EH (cell line): ENCODE data around the gene RBCK1.

Source experiments
- DNase-seq: peaks from one replicate; pipeline ENCODE4 v3.0.0-alpha.2; 2015; ENCODE audit warnings: low read depth

Gene RBCK1

DNA sequence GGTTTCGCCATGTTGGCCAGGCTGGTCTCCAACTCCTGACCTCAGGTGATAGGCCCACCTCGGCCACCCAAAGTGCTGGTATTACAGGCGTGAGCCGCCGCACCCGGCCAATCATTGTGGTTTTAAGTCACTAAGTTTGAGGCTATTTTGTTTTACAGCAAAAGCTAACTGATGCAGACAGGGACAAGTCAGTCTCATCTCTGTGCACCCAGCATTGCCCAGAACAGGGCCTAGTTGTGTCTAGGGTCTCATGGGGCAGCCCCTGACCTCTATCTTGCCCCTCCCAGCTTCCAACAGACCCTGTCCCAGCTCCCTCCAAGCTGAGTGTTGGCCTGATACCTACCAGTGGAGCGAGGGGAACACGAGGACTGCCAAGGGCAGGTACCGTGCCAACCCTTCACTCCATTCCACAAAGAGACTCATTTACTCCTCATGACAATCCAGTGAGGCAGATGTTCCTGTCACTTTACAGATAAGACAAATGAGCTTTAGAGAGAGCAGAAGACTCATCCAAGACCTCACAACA lies 8.9 kb upstream of the RBCK1 start:
- DNase-seq, result no peak

DNA sequence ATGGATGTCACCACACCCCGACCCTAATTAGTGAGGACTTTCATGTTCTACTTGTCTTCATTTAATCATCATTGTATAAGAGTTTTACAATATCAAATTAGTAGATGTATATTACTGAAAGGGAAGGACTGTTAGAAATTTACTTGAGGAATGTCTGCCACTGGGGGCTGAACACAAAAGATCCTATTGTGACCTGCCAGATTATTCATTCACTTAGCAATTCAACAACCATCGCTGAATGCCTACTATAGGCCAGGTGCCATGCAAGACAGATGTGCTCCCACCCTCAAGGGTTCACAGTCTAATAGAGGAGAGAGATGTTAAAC lies 8.0 kb upstream of the RBCK1 start:
- no peak for DNase-seq

DNA sequence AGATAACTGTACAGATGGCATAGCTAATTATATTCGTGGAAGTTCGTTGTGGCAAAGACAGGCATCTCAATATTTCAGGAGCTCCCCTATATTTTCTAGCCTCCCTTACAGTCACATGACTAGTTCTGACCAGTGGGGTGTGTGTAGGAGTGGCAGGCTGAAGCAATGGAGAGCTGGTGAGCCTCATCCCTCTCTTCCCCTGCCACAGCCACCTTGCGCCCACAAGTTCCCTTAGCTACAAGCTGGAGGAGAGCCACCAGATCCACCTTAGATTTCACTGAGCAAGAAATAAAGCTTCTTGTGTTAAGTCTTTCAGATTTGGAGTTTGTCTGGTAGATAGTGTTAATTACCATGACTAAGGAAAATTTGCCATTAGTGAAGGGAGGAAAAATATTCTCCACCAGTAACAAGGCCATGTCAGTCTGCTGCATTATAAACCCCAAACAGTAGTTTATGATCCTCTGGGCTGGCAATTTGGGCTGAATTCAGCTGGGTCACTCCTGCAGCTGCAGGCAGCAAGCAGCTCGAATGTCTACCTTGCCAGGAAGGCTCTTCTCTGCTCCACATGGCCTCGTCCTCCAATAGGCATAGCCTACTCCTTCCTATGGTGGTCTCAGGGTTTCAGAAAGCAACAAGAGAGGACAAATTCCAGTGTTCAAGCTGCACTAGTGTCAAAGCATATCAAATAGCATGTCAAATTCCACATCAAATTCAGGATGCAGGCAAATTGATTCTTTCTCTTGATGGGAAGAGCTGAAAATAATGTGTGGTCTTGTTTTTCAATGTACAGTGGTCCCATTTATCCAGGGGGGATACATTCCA lies 7.4 kb upstream of the RBCK1 start:
- no peak for DNase-seq

DNA sequence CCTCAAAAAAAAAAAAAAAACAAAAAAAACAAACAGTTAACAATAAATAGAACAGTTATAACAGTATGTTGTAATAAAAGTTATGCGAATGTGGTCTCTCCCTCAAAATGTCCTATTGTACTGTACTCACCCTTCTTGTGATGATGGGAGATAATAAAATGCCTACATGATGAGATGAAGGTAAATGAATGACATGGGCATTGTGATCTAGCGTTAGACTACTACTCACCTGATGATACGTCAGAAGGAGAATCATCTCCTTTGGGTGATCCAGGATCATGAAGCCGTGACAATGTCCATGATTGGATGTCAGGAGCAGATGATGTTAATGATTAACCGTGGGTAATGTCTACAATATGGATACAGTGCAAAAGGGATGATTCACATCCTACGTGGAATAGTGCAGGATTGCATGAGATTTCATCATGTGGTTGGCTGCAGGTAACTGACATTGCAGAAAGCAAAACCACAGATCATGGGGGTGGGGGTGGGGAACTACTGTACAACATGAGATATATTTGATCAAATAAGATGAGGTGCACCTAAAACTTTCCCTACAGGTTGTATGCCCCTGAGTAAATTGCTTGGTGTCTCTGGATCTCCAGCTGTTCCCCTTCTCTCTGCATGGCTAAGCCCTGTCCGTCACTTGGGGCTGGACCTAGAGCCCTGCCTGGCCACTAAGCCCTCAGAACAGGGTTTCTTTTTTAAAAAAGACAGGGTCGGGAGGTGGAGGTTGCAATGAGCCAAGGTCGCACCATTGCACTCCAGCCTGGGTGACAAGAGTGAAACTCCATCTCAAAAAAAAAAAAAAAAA lies 6.2 kb upstream of the RBCK1 start:
- DNase-seq, result peak; percentile 52

DNA sequence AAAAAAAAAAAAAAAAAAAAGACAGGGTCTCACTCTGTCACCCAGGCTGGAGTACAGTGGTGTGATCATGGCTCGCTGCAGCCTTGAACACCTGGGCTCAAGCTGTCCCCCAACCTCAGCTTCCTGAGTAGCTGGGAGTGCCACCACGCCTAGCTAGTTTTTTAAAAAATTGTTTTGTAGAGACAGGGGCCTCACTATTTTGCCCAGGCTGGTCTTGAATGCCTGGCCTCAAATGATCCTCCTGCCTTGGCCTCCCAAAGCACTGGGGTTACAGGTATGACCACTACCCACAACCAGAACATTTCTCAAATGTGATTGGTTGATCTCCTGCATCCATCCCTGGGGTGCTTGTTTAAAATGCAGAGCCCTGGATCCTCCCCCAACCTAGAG lies 5.6 kb upstream of the RBCK1 start:
- no peak for DNase-seq

DNA sequence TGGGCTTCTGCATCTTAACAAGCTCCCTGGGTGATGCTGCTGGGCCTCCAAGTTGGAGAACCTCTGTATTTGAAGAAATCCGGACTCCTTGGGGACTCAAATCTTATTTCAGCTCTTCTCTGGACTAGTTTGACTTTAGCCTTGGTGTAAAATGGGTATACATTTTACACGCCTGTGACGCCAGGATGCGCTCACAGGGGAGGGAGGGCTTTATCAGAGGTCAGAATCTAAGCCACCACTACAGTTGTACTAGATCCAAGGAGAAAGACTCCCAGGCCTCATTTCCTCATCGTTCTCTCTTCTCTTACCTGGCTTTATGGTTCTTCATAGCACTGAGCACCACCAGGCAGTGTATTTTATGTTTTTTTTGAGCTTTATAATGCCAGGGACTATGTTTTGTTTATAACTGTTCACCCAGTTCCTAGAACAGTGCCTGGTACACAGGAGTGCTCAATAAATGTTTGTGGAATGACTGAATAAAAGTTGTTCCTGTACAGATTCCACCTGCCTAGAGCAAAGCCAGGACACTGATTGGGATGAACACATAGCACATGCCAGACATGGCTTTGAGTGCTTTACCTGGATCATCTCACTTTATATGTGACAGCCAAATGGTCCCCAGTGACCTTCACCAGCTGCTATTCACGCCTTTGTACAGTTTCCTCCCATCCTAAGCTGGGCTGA lies 5.1 kb upstream of the RBCK1 start:
- DNase-seq, result no peak

DNA sequence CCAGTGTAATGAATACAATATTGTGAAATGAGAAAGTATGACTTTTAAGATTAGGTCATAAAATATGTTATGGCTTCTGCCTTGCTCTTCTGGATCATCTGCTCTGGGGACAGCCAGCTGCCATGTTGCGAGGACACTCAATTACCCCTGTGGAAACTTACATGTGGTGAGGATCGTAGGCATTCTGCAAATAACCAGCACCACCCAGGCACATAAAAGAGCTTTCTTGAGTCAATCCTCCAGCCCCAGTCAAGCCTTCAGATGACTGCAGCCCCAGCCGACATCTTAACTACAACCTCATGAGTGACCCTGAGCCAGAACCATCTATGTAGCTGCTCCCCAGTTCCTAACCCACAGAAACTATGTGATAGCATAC lies 4.5 kb upstream of the RBCK1 start:
- no peak for DNase-seq

DNA sequence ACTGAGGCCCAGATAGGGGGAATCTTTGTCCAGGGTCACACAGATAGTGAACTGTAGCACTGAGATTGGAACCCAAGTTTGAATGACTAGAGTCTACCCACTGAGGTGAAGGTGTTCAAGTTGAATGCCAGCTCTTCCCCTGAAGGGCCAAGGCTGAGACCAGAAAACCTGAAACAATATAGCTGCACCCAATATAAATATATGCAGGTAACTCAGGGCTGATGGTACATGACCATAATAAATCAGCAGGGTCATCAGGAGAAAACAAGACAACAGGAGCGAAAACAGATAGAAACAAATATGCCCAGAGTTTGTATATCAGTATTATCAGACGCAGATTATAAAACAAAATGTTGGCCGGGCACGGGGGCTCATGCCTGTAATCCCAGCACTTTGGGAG lies 4.0 kb upstream of the RBCK1 start:
- DNase-seq, result no peak

DNA sequence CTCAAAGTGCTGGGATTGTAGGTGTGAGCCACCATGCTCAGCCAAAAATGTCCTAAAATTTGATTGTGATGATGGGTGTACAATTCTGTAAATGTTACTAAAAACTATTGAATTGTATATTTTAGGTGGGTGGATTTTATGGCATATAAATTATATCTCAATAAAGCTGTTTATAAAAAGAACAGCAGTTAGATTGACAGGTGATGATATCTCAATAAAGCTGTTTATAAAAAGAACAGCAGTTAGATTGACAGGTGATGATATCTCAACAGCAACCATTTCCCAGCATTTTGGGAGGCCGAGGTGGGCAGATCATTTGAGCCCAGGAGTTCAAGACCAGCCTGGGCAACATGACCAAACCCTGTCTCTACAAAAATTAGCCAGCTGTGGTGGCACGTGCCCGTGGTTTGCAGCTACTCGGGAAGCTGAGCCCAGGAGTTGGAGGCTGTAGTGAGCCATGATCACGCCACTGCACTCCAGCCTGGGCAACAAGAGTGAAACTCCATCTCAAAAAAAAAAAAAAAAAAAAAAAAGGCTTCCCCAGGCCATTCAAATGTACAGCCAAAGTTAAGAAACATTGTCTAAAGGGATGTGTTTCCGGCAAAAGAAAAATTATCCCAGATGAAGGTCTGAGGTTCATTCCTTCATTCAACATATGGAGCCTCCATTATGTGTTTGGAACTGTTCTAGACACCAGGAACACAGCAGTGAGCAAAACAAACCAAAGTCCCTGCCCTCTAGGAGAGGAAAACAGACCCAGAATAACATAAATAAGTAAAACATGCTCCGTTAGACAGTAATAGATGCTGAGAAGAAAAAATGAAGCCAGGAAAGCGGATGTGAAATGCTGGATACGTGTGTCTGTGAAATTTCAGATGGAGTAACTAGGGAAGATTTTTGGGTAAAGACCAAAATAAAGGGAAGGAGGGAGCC lies 1.6 kb upstream of the RBCK1 start:
- no peak for DNase-seq

DNA sequence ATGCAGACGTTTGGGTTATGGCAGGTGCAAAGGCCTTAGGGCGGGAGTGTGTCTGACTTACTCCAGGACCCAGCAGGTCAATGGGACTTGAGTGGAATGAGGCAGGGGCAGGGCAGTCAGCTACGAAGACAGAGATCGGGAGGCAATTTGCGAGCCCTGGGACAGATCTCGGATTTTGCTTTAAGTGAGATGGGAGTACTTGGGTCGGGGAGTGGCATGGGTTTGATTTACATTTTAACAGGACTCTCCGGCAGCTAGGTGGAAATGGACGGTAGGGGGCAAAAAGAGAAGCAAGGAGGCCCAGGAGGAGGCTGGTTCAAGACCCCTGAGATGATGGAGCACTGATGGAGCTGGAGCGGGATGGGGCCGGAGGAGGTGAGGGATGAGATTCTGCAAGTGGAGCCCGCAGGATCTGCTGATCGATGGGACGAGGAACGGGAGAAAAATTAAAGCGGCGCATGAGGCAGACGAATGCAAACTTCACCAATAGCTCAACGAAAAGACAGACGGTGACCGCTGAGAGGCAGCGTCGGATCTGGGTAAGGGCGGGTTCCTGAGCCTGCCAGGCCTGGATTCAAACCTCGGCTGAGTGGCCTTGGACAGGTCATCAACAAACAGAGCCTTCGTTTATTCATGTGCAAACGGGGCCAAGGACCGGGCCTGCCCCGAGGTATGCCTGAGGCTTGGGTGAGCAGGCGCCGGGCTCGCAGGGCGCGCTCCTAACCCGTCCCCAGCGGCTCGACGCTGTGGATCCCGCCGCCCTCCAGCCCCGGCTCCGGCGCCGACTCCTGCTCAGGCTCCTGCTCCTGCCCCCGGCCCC lies 756 bp upstream of the RBCK1 start:
- DNase-seq, result peak; percentile 83

DNA sequence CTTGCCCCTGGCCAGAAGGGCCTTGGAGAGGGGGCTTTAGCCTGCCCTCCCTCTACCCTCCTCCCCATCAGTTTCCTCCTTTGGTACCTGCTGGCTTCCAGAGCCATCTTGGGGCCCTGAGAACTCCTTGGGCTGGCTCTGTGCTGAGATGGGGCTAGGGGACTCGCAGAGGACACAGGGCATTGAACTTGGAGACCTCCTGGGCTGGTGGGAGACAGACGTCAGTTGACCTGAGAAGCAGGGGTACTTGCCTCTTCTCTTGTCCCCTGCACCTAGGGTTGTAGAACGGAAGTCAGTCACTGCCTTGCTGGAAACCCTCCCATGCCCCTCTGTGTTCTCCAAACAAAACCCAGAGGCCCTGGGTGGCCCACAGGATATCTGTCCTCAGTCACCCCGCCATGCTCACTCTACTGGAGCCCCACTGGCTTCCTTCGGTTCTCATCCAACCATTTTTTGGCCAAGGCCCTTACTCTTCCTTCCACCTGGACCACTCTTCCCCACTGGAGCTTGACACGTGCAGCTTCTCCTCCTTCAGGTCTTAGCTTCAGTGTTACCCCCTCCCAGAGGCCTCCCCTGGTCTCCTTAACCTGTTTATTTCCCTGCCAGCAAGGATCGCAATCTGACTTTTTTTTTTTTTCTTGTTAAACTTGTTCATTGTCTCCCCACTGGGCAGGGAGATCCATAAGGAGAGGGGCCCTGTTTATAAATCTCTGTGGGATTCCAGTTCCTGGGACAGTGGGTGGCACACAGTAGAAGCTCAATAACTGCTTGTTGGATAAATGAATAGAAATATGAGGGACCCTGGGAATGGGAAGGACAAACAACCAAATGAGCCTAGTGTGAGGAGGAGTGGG lies 971 bp downstream of the RBCK1 start:
- peak; percentile 38 for DNase-seq

DNA sequence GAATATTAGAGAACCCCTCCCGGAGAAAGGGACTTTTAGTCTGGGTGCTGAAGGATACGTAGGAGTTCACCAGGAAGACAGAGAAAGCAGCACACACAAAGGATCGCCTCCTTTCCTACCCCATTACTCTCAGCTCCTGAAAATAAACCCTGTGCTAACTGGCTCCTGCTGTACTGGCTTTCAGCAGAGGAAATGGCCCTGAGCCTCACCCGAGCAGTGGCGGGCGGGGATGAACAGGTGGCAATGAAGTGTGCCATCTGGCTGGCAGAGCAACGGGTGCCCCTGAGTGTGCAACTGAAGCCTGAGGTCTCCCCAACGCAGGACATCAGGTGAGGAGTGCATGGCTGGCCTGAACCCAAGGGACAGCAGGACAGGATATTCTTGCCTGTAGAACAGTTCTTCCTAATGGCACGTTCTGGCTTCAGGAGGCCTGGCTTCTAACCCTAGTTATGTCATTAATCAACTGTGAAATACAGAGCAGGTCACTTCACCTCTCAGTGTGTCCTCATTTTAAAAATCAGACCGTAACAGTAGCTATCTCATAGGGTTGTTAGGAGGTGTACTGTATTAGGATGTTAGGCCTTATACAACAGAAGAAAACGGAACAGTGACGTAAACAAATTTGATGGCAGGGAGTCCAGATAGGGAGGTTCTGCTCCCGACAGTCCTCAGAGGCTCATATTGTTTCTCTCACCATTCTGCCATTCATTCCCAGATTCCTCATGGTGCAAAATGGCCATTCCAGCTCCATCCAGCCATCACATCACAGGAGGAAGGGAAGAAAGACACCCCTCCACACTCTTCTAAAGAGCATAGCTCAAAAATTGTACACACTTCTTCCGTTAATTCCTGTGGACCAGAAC lies 1.8 kb downstream of the RBCK1 start:
- no peak for DNase-seq

DNA sequence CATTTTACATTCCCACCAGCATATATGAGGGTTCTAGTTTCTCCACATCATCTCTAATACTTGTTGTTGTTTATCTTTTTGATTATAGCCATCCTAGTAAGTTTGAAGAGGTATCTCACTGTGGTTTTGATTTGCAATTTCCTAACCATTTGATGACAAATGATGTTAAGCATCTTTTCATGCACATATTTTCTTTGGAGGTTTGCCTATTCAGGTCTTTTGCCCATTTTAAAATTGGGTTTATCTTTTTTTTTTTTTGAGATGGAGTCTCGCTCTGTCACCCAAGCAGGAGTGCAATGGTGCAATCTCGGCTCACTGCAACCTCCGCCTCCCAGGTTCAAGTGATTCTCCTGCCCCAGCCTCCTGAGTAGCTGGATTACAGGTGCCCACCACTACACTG lies 4.0 kb downstream of the RBCK1 start:
- no peak for DNase-seq

DNA sequence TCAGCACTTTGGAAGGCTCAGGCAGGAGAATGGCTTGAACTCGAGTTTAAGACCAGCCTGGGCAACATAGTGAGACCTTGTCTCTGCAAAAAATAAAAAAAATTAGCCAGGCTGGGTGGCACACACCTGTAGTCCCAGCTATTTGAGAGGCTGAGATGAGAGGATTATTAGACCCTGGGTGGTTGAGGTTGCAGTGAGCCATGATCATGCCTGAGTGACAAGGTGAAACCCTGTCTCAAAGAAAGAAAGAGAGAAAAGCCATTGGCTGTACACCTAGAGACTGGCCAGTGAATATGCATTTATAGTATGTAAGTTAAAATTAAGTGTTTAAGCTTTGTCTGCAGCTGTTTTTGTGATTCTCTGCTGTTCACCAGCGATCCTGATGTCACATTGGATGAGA lies 6.1 kb downstream of the RBCK1 start:
- no peak for DNase-seq

DNA sequence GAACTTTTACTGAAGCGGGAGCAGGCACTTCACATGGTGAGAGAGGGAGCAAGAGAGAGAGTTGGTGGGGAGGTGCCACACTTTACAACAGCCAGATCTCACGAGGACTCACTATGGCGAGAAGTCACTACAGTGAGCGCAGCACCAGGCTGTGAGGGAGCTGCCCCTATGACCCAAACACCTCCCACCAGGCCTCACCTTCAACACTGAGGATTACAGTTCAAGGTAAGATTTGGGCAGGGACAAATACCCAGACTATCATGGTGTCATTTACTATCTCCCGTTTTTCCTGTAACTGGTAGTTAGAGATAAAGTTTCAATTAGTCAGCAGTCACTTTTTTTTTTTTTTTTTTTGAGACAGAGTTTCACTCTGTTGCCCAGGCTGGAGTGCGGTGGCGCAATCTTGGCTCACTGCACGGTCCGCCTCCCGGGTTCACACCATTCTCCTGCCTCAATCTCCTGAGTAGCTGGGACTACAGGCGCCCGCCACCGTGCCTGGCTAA lies 7.8 kb downstream of the RBCK1 start:
- DNase-seq, result no peak

DNA sequence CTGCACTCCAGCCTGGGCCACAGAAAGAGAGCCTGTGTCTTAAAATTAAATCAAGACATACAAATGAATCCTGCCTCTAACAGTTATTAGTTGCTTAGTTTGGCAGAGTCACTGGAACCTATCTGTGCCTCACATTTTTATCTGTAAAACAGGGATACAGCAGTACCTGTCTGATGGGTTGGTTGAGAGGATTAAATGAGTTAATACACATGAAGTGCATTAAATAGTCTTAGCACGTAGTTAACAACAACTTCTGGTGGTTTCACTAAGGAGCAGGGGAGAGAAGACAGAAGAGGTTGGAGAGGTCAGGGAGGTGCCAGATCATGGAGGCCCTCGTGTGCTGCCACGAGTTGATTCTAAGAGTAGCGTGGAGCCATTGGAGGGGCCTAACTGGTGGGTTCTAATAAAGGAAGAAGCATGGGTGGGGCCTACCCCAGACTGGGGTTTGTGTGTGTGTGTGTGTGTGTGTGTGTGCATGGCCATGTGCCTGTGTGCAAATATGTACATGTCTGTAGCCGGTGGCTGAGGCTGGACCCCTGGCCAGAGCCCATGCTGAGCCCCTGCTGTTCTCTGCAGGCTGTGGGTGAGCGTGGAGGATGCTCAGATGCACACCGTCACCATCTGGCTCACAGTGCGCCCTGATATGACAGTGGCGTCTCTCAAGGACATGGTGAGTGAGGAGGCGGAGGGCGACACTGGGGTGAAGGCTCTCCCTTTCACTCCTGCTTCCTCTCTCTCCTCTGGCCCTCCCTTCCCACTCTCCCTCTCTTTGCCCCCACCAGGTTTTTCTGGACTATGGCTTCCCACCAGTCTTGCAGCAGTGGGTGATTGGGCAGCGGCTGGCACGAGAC lies 9.1 kb downstream of the RBCK1 start:
- DNase-seq, result no peak

DNA sequence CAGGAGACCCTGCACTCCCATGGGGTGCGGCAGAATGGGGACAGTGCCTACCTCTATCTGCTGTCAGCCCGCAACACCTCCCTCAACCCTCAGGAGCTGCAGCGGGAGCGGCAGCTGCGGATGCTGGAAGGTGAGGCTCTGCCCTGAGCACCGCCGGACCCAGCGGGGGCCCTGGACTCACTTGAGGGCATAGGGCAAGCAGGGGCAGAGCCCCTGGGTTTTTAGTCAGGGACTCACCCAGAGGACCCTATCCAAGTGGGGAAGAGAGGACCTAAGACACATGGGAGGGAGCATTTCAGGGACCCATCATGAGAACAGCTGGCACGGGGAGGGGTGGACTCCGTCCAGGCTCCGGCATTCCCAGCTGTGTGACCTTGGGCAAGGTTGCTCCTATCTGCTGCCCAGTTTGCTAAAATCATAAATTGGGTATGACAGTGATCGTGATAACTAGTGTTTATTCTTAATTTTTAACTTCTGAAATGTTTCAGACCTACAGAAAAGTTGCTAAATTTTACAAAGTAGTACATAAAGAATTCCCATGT lies 9.8 kb downstream of the RBCK1 start:
- no peak for DNase-seq
